Amniotic epithelial cell (primary cell): ENCODE results near the gene ALKAL2.
A peak's percentile ranks its signal among the peaks of the same experiment; 100 is the strongest.
"Not testable (repeated sequence)": the region's sequence is repeated elsewhere in the genome, so short reads cannot be mapped to it uniquely, and the experiment has no call there.

Experiments
- DNase-seq: peaks from one replicate; pipeline ENCODE4 v3.0.0-alpha.2; 2010; ENCODE audit warnings: low read depth

Gene ALKAL2

GRCh38 chr2:287911-288757, at the start of gene ALKAL2:
Gene ALKAL2 (minus strand): TSS chr2:288091. CDS start chr2:287835, 256 bp downstream.
- DNase-seq, result peak; percentile 17

GRCh38 chr2:336949-337348, 49.1 kb upstream of the ALKAL2 start:
- not testable (repeated sequence) for DNase-seq

GRCh38 chr2:336360-336759, 48.5 kb upstream of the ALKAL2 start:
- no peak for DNase-seq

- no peak for DNase-seq
Measured at GRCh38 chr2:332592-332991, 44.7 kb upstream of the ALKAL2 start.

- no peak for DNase-seq
Measured at GRCh38 chr2:328761-329160, 40.9 kb upstream of the ALKAL2 start.

- no peak for DNase-seq
Measured at GRCh38 chr2:323035-323434, 35.1 kb upstream of the ALKAL2 start.

GRCh38 chr2:322326-322725, 34.4 kb upstream of the ALKAL2 start:
- no peak for DNase-seq

- no peak for DNase-seq
Measured at GRCh38 chr2:320561-320960, 32.7 kb upstream of the ALKAL2 start.

- DNase-seq, result no peak
Measured at GRCh38 chr2:319059-319600, 31.2 kb upstream of the ALKAL2 start.

GRCh38 chr2:317501-318424, 29.9 kb upstream of the ALKAL2 start:
- no peak for DNase-seq

GRCh38 chr2:316381-316780, 28.5 kb upstream of the ALKAL2 start:
- no peak for DNase-seq

- not testable (repeated sequence) for DNase-seq
Measured at GRCh38 chr2:315925-316324, 28.0 kb upstream of the ALKAL2 start.

GRCh38 chr2:314561-315336, 26.9 kb upstream of the ALKAL2 start:
- no peak for DNase-seq

- no peak for DNase-seq
Measured at GRCh38 chr2:313991-314390, 26.1 kb upstream of the ALKAL2 start.

- no peak for DNase-seq
Measured at GRCh38 chr2:310994-311393, 23.1 kb upstream of the ALKAL2 start.

- no peak for DNase-seq
Measured at GRCh38 chr2:309954-310510, 22.1 kb upstream of the ALKAL2 start.

- DNase-seq, result no peak
Measured at GRCh38 chr2:309148-309953, 21.5 kb upstream of the ALKAL2 start.

GRCh38 chr2:305366-305765, 17.5 kb upstream of the ALKAL2 start:
- DNase-seq, result no peak

GRCh38 chr2:296354-296753, 8.5 kb upstream of the ALKAL2 start:
- DNase-seq, result no peak

- no peak for DNase-seq
Measured at GRCh38 chr2:295090-295489, 7.2 kb upstream of the ALKAL2 start.
